ENCODE measurements around the gene QPRT.
"Not testable (repeated sequence)": the region's sequence is repeated elsewhere in the genome, so short reads cannot be mapped to it uniquely, and the experiment has no call there.

Gene QPRT

DNA sequence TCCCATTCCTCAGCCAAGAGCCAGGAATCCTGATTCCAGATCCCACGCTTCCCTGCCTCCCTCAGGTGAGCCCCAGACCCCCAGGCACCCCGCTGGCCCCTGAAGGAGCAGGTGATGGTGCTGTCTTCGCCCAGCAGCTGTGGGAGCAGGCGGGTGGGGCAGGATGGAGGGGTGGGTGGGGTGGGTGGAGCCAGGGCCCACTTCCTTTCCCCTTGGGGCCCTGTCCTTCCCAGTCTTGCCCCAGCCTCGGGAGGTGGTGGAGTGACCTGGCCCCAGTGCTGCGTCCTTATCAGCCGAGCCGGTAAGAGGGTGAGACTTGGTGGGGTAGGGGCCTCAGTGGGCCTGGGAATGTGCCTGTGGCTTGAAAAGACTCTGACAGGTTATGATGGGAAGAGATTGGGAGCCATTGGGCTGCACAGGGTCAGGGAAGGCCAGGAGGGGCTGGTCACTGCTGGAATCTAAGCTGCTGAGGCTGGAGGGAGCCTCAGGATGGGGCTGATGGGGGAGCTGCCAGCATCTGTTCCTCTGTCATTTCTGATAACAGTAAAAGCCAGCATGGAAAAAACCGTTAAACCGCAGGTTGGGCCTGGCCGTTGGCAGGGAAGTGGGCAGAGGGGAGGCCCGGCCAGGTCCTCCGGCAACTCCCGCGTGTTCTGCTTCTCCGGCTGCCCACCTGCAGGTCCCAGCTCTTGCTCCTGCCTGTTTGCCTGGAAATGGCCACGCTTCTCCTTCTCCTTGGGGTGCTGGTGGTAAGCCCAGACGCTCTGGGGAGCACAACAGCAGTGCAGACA, 15.8 kb upstream of the QPRT start, which contains the start of gene SPN:
Gene SPN, plus strand, starts transcription at position 232 of the 791 bp plus-strand sequence. Its CDS starts 482 bp downstream, at position 714.
- peak; percentile 60 for DNase-seq

DNA sequence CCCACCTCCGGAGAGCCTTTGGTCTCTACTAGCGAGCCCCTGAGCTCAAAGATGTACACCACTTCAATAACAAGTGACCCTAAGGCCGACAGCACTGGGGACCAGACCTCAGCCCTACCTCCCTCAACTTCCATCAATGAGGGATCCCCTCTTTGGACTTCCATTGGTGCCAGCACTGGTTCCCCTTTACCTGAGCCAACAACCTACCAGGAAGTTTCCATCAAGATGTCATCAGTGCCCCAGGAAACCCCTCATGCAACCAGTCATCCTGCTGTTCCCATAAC, 15.2 kb upstream of the QPRT start:
- no peak for DNase-seq

DNA sequence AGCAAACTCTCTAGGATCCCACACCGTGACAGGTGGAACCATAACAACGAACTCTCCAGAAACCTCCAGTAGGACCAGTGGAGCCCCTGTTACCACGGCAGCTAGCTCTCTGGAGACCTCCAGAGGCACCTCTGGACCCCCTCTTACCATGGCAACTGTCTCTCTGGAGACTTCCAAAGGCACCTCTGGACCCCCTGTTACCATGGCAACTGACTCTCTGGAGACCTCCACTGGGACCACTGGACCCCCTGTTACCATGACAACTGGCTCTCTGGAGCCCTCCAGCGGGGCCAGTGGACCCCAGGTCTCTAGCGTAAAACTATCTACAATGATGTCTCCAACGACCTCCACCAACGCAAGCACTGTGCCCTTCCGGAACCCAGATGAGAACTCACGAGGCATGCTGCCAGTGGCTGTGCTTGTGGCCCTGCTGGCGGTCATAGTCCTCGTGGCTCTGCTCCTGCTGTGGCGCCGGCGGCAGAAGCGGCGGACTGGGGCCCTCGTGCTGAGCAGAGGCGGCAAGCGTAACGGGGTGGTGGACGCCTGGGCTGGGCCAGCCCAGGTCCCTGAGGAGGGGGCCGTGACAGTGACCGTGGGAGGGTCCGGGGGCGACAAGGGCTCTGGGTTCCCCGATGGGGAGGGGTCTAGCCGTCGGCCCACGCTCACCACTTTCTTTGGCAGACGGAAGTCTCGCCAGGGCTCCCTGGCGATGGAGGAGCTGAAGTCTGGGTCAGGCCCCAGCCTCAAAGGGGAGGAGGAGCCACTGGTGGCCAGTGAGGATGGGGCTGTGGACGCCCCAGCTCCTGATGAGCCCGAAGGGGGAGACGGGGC, 14.7 kb upstream of the QPRT start:
- DNase-seq, result peak; percentile 76

DNA sequence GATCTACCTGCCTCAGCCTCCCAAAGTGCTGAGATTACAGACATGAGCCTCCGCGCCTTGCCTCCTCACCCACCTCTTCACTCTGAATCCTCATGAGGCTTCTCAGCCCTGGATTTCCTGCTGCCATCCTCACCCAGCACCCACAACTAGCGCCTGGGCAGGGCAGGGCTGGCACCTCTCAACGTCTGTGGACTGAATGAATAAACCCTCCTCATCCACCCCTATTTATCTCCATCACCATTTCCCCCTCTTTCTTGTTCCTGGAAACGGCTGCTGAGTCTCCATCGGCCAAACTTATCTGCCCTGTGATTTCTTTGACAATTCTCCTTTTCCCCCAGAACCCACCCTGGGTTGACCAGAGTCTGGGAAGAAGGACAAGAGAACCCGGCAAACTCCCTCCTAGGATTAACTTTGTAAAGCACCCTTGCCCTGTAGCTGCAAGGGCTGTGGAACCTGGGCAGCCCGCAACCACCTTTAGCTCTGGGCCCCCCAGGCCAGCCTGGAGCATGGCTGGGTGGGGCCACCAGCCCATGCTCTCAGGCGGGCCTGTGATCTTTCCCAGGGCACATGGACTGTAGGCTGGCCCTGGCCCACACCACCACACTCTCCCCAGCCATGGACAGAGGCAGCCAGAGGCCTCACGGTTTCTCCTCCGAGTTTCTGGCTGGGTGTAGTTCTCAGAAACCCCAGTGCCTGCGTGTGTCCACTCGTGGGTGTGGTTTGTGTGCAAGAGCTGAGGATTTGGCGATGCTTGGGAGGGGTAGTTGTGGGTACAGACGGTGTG, 13.5 kb upstream of the QPRT start:
- peak; percentile 26 for DNase-seq

DNA sequence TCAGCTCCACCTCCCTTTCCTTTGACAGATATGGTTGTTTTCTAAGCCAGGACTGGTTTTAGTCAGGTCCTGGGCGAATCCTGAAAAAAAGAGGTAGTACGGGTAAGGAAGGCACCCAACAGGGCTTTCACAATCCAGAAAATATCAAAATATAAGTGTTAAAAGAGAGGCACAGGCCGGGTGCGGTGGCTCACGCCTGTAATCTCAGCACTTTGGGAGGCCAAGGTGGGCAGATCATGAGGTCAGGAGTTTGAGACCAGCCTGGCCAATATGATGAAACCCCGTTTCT, 11.7 kb upstream of the QPRT start:
- DNase-seq, result peak; percentile 47

DNA sequence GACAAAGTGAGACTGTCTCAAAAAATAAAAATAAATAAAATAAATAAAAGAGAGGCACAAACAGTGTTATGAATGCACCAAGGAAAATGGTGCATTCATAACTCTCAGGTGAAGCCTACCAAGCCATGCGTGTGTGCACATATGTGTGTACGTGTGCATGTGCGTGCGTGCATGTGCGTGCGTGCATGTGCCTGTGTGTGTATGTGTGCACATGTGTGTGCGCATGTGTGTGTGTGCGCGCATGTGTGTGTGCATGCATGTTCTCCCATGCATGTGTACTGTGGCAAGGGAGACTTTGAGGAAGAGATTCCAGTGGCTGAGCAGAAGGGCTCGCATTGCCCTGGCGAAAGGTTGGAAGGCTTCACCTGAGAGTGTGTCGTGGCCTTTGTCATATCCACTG, 11.2 kb upstream of the QPRT start:
- no peak for DNase-seq

DNA sequence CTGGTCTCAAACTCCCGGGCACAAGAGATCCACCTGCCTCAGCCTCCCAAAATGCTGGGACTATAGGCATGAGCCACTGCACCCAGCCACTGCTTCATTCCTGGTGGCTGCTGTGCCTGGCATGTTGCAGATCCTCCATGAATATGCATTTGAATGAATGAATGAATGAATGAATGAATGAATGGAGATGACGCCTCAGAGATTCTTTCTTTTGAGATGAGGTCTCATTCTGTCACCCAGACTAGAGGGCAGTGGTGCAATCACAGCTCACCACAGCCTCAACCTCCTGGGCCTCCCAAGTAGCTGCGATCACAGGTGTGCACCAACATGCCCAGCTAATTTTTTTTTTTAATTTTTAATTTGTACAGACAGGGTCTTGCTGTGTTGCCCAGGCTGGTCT, 10.7 kb upstream of the QPRT start:
- no peak for DNase-seq

DNA sequence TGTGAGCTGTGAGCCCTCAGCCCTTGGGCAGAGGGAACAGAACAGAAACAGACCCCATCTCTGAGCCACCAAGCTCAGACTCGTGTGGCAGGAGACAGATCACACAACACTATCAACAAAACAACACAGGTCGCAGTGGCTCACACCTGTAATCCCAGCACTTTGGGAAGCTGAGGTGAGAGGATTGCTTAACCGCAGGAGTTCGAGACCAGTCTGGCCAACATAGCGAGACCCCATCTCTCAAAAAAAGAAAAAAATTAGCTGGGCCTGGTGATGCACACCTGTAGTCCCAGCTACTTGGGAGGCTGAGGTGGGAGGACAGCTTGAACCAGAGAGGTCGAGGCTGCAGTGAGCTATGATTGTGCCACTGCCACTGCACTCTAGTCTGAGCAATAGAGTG, 5.5 kb upstream of the QPRT start:
- no peak for DNase-seq

DNA sequence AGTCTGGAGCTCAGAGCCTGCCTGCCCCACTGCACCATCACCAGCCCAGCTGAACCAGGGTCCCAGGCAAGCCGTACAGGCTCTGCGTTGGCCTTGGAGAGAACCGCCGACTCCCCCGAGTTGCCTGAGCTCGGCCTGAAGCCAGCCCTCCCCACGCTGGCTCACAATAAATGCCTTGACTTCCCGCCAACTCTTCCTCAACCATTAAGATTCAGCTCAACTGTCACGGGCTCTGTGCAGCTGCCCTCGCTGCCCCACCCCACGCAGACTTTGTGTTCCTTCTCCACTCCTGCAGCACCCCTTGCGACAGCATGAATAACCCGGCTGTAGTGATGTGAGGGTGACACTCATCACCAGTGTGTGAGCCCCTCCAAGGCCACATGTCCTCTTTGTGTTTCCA, 4.8 kb upstream of the QPRT start:
- peak; percentile 77 for DNase-seq

DNA sequence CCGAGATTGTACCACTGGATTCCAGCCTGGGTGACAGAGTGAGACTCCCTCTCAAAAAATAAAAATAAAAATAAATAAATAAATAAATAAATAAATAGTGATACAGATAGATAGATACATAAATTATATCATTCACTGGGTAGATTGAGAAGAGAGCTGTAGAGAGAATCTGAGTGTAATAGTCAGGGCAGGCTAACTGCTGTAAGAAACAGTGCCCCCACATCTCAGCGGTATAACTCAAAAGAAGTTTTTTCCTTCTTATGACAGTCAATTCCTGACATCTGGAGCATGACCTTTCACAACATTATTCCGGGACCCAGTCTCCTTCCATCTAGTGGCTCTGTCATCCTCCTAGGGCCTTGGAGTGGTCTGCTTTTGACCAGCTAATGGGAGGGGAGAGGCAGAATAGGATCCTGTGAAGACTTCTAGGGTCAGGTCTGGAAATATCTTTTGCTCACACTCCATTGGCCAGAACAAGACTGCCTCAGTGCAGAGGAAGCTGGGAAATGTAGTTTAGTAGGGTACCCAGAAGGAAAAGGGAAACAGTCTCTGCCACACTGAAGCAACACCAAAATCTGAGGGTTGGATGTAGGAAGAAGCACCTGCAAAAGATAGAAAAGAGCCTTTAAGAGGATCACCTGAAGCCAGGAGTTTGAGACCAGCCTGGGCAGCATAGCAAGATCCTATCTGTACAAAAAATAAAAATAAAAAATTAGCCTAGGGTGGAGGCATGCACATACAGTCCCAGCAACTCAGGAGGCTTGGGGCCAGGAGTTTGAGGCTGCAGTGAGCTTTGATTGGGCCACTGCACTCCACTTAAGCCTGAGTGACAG, 3.0 kb upstream of the QPRT start:
- peak; percentile 73 for DNase-seq

DNA sequence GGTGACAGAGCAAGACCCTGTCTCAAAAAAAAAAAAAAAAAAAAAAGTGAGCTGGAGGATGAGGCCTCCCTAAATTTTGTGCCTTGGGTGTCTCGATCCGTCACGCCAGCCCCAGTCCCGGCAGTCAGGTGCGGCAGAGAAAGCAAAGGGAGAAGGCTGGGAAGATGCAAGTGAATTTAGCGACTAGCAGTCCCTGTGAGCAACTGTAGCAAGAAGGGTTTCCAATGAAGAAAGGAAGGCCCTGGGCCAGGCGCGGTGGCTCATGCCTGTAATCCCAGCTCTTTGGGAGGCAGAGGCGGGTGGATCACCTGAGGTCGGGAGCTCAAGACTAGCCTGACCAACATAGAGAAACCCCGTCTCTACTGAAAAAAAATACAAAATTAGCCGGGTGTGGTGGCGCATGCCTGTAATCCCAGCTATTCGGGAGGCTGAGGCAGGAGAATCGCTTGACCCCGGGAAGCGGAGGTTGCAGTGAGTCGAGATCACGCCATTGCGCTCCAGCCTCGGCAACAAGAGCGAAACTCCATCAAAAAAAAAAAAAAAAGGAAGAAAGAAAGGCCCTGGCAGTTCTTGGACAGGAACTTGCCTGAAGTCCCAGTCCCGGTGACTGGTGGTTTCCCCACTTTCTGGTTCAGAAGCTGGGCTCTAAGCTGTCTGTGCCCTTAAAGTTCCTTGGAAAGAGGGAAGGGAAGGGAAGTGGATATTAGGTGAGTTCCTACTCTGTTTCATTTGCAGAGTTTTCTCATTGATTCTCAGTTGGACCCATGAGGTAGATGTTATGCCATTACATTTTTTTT, 1.8 kb upstream of the QPRT start:
- DNase-seq, result peak; percentile 83

DNA sequence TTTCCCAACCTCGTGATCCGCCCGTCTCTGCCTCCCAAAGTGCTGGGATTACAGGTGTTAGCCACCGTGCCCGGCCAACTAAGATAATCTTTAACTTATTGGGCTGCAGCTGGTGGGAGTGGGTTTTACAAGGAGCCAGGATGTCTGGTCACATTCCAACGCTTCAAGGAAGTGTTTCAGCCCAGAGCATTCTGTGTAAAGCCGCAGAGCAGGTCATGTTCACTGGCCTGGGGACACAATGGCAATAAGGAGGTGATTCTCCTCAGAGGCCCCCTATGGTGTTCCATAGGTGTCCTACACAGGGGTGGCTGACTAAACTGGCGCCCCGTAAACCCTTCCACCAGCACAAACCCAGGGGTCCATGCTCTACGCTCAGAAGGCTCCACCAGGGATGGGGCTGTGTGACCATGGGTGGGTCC, 1.2 kb downstream of the QPRT start:
- DNase-seq, result no peak

DNA sequence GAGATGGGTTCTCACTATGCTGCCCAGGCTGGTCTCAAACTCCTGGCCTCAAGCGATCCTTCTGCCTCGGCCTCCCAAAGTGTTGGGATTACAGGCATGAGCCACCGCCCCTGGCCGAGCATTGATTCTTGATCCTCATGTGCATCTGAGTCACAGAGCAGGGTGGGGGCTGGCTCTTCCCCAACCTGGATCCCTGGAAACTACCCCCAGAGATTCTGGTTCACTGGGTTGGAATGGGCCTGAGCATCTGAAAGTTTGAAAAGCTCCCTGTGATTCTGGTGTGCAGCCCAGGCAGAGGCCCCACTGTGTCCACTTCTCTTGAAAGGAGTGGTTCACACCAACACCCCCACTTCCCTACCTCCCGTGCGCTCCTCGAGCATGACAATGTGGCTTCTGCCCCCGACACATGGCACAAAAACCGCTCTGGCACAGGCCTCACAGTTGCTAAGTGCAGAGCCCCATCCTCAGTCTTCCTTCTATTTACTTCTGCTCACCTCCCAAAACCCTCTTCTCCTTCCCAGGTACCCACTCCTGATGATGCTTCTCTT, 4.6 kb downstream of the QPRT start:
- no peak for DNase-seq

DNA sequence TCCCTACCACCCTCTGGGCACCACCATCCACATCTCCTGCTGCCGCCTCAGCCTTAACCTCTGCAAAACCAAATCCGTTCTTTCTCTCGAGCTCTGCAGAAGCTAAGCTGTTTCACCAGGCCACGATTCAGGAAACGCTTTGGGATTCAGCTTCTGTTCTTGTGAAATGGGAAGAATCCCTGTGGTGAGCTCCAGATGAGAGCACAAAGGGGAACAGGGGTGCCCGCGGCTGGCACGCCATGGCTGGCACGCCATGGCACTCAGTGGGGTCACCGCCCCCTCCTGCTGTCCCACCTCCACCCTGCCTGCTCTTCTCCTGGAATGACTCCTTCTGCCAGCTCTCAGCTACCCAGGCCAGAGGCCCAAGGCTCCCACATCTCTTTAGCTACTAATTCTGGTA, 5.7 kb downstream of the QPRT start:
- DNase-seq, result no peak

DNA sequence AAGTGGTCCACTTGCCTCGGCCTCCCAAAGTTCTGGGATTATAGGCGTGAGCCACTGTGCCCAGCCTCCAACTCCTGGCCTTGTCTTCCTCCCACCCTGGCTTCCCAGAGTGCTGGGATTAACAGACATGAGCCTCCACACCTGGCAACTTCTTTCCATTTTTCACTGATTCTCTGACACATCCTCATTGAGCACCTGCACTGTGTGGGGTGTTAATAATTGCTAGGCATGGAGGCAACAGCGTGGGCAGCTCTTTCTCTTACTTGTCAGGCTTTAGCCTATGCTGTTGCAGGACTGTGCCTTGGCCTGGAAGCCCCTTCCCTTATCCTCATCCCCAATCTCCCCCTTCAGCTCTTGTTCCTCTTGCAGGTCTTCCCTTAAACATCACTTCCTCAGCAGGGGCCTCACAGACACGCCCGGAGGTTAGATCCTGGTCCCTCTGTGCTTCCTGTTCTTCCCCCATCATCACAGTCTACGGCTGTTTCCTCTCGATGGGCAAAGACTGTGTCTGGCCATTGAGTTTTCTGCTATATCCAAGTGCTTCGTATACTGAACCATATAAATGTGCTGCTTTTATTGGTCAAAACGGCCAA, 7.9 kb downstream of the QPRT start:
- DNase-seq, result no peak

DNA sequence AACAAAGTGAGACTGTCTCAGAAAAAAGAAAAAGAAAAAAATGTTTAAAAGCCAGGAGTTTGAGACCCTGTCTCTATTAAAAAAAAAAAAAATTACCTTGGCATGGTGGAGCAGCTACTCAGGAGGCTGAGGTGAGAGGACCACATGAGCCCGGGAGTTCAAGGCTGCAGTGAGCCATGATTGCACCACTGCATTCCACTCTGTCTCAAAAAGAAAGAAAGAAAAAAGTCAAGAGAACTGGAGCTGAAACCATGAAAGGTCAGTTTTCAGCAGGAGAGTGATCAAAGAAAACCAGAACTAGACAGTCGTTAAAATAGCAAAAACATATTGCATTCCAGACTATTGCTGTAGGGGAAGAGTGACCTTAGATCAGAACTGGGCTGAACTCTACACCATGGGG, 8.8 kb downstream of the QPRT start:
- no peak for DNase-seq

DNA sequence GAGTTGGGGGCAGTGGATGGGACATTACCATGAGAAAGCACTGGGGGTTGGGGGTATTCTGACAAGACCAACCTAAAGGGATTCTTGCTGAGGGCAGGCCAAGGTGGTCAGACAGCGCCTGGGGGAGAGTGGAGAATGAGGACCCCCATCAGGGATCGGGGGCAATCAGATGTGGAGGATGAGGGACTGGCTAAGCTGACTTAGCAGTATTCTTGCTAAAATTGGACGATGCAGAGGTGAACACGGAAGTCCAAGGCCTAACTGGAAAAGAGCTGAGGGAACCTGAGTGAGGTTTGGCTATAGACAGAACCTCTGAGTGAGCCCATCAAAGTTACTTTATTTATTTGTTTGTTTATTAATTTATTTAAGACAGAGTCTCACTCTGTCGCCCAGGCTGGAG, 9.2 kb downstream of the QPRT start:
- DNase-seq, result no peak

DNA sequence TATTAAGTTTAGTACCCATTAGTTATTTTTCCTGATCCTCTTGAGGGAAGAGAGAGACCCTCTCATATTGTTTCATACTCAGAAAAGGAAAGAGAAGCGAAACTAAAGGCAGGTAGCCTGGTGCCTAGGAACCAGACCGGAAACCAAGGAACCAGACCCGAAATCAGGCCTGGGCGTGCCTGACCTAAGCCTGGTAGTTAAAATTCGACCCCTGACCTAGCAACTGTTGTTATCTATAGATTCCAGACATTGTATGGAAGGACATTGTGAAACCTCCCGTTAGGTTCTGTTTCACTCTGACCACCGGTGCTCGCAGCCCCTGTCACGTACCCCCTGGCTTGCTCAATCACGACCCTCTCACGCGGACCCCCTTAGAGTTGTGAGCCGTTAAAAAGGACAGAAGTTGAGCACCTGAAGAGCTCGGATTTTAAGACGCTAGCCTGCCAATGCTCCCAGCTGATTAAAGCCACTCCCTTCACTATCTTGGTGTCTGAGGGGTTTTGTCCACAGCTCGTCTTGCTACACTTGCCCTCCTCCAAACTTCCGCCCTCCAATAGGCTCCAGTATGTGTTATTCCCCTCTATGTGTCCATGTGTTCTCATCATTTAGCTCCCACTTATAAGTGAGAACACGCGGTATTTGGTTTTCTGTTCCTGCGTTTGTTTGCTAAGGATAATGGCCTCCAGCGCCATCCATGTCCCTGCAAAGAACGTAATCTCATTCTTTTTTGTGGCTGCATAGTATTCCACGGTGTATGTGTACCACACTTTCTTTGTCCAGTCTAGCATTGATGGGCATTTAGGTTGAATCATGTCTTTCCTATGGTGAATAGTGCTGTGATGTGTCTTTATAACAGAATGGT, 10.7 kb downstream of the QPRT start:
- DNase-seq, result not testable (repeated sequence)

DNA sequence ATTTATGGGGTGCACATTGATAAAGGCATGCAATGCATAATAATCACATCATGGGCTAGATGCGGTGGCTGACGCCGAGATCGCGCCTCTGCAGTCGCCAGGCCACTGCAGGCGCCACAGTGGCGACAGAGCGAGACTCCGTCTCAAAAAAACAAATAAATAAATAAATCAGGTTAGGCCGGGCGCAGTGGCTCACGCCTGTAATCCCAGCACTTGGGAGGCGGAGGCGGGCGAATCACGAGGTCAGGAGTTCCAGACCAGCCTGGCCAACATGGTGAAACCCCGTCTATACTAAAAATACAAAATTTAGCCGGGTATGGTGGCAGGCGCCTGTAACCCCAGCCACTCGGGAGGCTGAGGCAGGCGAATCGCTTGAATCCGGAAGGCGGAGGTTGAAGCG, 13.6 kb downstream of the QPRT start:
- not testable (repeated sequence) for DNase-seq

All from inflammatory macrophage treated with lipopolysaccharide for 4 hours (primary cell).